ELR (cell line): ENCODE measurements around the gene C1RL.

Experiments
- DNase-seq: peaks from one replicate; pipeline ENCODE4 v3.0.0-alpha.2; 2015; ENCODE audit warnings: low read depth

The C1RL gene, protein sequence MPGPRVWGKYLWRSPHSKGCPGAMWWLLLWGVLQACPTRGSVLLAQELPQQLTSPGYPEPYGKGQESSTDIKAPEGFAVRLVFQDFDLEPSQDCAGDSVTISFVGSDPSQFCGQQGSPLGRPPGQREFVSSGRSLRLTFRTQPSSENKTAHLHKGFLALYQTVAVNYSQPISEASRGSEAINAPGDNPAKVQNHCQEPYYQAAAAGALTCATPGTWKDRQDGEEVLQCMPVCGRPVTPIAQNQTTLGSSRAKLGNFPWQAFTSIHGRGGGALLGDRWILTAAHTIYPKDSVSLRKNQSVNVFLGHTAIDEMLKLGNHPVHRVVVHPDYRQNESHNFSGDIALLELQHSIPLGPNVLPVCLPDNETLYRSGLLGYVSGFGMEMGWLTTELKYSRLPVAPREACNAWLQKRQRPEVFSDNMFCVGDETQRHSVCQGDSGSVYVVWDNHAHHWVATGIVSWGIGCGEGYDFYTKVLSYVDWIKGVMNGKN

GRCh38 chr12:7108796-7109571, at the start of gene C1RL:
C1RL (minus strand) TSS chr12:7109214; CDS start chr12:7109180, 34 bp downstream.
- DNase-seq, result peak; percentile 86

- DNase-seq, result no peak
These were observed 48.4 kb upstream of the C1RL start for GRCh38 chr12:7157391-7157790.

- no peak for DNase-seq
These were observed 47.5 kb upstream of the C1RL start for GRCh38 chr12:7156259-7157197.

DNA sequence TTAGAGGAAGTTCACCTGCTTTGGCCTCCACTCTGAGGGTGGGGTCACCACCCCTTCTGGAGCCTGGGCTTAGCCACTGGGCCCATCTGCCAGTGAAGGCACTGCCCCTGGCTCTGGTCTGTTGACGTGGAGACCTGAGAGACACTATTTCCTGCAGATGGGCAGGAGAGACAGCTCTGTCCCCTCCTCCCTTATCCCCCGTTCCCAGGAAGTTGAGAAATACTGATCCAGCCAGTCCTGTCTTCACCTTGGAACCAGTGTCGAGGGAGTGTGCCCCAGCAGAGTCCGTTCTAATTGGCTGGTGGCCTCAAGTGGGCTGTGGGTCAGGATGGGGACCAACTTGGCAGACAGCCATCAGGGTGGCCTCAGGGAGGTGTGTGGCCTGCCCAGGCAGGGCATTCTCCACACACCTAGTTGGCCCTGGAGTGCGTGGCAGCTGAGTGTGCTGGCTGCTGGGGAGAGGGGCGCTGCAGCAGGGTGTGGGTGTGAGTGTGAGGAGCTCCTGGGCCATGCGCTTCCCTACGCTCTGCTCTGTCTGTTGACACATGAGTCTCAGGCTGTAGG, 46.5 kb upstream of the C1RL start:
- DNase-seq, result no peak

DNA sequence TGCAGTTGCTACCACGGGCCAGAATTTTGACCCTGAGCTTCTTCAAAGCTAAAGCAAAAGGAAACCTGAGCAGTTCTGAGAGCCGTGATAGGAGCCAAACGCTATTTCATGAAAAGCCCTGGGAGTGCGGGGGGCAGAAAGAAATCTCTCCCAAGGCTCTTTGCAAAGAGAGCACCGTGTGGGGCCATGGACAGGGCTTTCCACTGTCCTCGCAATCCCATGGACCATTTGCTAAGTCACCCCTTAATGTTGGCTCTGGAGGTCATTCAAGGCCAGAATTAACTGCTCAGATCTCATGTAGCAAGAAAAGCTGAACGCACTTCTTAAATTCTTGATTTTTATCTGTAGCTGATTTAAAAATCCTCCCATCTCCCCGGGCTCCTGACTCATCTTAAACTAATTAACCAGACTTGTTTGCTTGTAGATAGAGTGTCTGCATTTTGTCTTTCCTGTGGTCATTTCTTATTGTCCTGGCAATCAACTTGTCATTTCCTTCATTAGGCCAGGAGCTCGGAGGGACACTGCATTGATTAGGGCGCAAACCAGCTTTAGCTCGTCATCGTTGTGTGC, 46.0 kb upstream of the C1RL start:
- no peak for DNase-seq

GRCh38 chr12:7154042-7154441, 45.0 kb upstream of the C1RL start:
- no peak for DNase-seq

- DNase-seq, result no peak
These were observed 43.8 kb upstream of the C1RL start for GRCh38 chr12:7152818-7153217.

GRCh38 chr12:7151532-7151931, 42.5 kb upstream of the C1RL start:
- no peak for DNase-seq

GRCh38 chr12:7150841-7151240, 41.8 kb upstream of the C1RL start:
- no peak for DNase-seq

GRCh38 chr12:7150356-7150755, 41.3 kb upstream of the C1RL start:
- DNase-seq, result no peak

DNA sequence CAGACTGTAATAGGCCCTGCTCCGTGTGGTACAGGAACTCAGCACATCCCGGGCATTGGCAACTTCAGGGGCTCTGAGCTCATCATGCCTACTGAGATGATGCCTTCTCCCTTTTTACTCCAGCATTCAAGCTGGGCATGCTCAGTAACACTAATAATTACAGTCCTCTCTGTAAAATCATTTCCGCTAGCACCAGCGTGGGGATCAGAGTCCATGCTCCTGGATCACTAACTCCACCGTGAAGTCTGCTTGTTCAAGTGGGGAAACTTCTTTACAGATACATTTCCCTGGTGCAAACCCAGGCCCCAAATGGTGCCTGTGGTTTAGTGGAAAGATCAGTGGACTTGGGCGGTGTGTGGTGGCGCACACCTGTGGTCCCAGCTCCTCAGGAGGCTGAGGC, 37.9 kb upstream of the C1RL start:
- no peak for DNase-seq

DNA sequence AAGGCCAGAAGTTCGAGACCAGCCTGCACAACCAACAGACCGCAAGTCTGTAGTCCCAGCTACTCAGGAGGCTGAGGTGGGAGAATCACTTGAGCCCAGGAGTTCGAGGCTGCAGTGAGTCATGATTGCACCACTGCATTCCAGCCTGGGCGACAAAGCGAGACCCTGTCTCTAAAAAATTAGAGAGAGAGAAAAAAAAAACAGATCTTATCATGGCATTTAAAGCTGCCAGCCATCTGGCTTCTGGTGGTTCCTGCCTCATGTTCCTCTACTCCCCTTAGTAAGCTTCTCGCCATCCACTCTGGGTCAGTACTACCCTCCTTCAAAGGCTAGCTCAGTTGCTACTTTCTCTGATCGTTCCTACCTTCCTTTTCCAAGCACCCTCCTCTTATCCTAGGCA, 37.2 kb upstream of the C1RL start:
- peak; percentile 4 for DNase-seq

DNA sequence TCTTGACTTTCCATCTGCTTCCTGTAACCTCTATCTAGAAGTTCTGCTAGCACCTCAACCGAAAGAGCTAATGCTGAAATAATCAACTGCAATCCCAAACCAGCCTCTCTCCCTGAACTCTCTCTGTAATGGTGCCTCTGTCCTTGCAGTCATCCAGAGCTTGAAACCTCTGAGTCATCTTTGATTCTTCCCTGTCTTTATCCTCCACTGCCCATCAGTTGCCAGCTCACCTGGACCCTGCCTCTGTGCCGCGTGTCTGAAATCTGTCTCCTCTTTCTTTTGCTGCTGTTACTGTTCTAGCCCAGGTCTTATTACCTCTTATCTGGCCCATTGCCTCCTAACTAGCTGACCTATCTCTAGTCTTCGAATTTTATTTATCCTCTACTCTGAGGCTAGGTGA, 36.7 kb upstream of the C1RL start:
- peak; percentile 25 for DNase-seq

DNA sequence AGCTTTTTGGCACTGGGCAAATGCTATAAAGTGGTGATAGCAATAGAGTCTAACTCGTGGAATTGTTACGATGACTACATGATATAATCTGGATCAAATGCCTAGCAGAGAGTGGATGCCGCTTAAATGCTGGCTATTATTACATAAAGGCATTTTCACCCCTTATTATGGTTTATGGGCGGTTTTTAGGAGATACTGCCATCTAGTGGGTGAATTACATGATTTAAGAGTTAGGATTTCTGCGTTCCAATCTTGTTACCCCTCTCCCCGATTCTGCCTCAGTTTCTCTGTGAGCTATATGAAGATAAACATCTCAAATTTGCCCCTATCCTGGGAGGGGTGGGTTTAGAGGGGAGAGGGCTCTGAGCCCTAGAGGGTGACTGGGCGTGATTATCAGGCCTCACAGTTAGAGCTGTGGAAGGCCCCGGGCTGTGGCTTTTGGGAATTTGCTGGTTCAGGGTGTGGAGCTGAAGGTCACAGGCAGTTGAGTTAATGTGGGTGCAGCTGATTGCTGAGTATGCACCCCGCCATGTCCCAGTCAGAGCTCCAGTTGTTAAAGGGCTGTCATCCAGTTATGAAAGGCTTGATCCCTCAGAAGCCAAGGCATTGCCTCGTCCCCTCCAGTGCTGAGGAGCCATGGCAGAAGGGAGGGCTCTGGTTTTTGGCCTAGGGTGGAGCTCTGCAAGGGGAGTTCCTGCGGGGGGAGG, 35.6 kb upstream of the C1RL start:
- DNase-seq, result peak; percentile 69

DNA sequence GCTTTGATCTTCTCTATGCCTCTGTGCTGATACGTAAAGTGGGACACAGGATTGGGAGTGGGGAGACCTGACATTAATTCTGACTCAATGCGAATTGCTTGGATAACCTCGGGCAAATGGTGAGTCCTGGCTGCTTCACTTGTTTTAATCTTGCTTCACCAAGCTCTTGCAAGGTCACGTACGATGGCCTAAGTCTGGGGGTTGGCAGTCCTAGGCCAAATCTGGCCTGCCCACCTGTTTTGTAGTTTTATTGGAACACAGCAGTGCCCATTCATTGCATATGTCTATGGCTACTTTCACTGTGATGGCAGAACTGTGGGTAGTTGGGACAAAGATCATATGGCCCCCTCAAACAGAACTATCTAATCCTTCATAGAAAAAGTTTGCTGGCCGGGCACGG, 34.5 kb upstream of the C1RL start:
- DNase-seq, result no peak

DNA sequence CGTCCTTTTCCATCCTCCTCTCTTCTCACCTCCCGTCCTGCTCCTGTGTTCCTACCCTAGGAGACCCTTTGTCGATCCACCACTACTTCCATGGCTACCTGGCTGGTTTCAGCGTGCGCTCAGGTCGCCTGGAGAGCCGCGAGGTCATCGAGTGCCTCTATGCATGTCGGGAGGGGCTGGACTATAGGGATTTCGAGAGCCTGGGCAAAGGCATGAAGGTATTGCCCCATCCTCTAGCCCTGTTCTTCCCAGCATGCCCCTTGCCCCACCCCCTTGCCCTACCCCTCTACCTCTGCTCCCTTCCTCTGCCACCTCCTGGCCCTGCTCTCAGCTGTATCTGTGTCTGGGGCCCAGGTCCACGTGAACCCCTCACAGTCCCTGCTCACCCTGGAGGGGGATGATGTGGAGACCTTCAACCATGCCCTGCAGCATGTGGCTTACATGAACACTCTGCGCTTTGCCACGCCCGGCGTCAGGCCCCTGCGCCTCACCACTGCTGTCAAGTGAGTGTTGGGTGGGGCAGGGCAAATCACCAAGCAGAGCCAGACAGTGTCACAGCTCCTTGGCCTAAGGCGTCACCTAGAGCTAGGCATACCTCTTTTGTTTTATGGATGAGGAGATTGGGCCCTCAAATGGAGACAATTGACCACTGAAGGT, 33.9 kb upstream of the C1RL start:
- DNase-seq, result no peak

GRCh38 chr12:7142056-7142644, 33.1 kb upstream of the C1RL start:
- DNase-seq, result peak; percentile 71

DNA sequence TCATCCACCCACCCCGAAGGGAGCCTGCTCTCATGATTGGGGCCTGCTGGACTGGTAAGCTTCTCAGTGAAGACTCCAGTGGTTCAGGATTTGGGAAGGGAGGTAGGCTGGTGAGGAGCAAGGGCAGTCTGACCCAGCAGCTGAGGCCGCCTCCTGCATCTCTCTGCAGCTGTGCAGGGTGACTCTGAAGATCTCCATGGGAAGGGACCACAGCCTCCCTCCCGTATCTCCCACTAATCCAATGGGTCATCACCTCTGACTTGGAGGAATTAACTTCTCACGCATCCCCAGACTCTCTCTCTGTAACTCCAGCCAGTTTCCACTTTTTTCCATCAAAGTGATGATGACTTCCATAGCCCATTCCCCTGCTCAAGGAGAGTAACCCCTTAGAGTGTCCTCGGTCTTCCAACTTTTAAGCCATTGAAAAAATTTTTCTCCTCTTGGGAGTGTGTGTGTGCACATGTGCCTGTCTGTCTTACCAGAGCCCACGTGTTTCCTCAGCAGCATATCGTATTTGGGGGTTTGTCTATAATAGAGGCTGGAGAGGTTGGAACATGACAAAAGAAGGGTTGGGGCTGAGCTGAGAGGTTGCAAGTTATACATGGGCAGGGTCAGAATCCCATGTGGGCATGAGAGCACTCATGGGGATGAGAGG, 32.5 kb upstream of the C1RL start:
- DNase-seq, result no peak

DNA sequence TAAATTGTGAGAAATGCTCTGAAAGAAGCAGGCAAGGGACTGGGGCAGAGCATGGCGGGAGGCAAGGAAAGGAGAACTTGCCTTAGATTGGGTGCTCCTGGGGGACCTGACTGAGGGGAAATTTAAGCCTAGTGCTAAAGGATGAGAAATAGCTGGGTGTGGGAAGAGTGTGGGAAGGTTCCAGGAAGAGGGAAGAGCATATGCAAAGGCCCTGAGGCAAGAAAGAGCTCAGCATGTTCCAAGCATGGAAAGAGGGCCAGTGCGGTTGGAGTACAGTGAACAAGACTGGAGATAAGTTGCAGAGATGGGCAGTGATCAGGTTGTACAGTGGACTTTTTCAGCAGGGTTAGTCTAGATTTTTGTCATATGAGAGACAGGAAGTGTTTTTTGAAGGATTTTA, 30.2 kb upstream of the C1RL start:
- DNase-seq, result no peak
